Cortex of kidney (tissue), 1 donor: Measurements from ENCODE around the gene ENTR1.
A peak's percentile ranks its signal among the peaks of the same experiment; 100 is the strongest.

ENCODE experiments used
- DNase-seq: peaks from one replicate; lab custom pipeline; 2025; lab: John Stamatoyannopoulos, UW

The ENTR1 gene

GRCh38 chr9:136376457-136376856 lies 34.0 kb downstream of the ENTR1 start:
- no peak for DNase-seq

- DNase-seq = no peak
Measured at GRCh38 chr9:136375096-136375495, 35.3 kb downstream of the ENTR1 start.

GRCh38 chr9:136374183-136374575 lies 36.2 kb downstream of the ENTR1 start:
- no peak for DNase-seq

- no peak for DNase-seq
Measured at GRCh38 chr9:136373300-136374182, 36.9 kb downstream of the ENTR1 start, which contains the start of gene CARD9. Gene CARD9 (minus strand): TSS chr9:136373669. CDS start chr9:136372078, 1,591 bp downstream.

- DNase-seq = no peak
Measured at GRCh38 chr9:136372561-136373299, 37.7 kb downstream of the ENTR1 start.

- no peak for DNase-seq
Measured at GRCh38 chr9:136372006-136372405, 38.4 kb downstream of the ENTR1 start.

GRCh38 chr9:136371533-136371880 lies 38.9 kb downstream of the ENTR1 start:
- no peak for DNase-seq

GRCh38 chr9:136370687-136371532 lies 39.5 kb downstream of the ENTR1 start:
- no peak for DNase-seq

GRCh38 chr9:136370037-136370436 lies 40.4 kb downstream of the ENTR1 start:
- DNase-seq = no peak

- no peak for DNase-seq
Measured at GRCh38 chr9:136368190-136368589, 42.2 kb downstream of the ENTR1 start.

- DNase-seq = no peak
Measured at GRCh38 chr9:136367296-136368145, 42.9 kb downstream of the ENTR1 start.

- no peak for DNase-seq
Measured at GRCh38 chr9:136366826-136367225, 43.6 kb downstream of the ENTR1 start.

GRCh38 chr9:136365775-136366222 lies 44.6 kb downstream of the ENTR1 start:
- DNase-seq = no peak

GRCh38 chr9:136364942-136365774 lies 45.3 kb downstream of the ENTR1 start:
- DNase-seq = no peak

- DNase-seq = no peak
Measured at GRCh38 chr9:136363949-136364748, 46.3 kb downstream of the ENTR1 start.

- DNase-seq = peak; percentile 80
Measured at GRCh38 chr9:136363106-136363948, 47.1 kb downstream of the ENTR1 start, which contains the start of gene DNLZ. Gene DNLZ (minus strand): TSS chr9:136363744. CDS start chr9:136363714, 30 bp downstream.

GRCh38 chr9:136362450-136362784 lies 48.0 kb downstream of the ENTR1 start:
- no peak for DNase-seq

GRCh38 chr9:136361754-136362449 lies 48.5 kb downstream of the ENTR1 start:
- no peak for DNase-seq
